Astrocyte (in vitro differentiated cells and primary cell): ENCODE measurements around the gene KDM5B. TPM values are rescaled to one million over a fixed set of nuclear protein-coding genes. Genes with fewer than 3 reads are reported as not detected.

Experiments used
- DNase-seq: peaks from one replicate; pipeline ENCODE4 v3.0.0-alpha.2; 2010; ENCODE audit warnings: low read depth
- FAIRE-seq: peaks from 2 replicates; lab custom pipeline; 2011; peaks lifted over from hg19 to GRCh38; lab: Jason Lieb, UNC
- H2AFZ ChIP-seq: 2 replicates; pipeline ENCODE4 v1.6.0; 2012; ENCODE audit warnings: low read depth, low read length, inconsistent platforms
- H3K27ac ChIP-seq: 2 replicates; pipeline ENCODE4 v1.5.1; 2011; ENCODE audit warnings: low read depth, low read length, inconsistent platforms
- H3K27me3 ChIP-seq: 2 replicates; pipeline ENCODE4 v1.6.0; 2011; ENCODE audit warnings: low read length, inconsistent platforms; ENCODE audit not compliant: insufficient read depth
- H3K36me3 ChIP-seq: 2 replicates; pipeline ENCODE4 v1.5.1; 2011; ENCODE audit warnings: low read length, inconsistent platforms; ENCODE audit not compliant: insufficient read depth
- H3K4me1 ChIP-seq: 2 replicates; pipeline ENCODE4 v1.5.1; 2011; ENCODE audit warnings: low read length, inconsistent platforms; ENCODE audit not compliant: insufficient read depth
- H3K4me2 ChIP-seq: 2 replicates; pipeline ENCODE4 v1.6.0; 2012; ENCODE audit warnings: low read length, inconsistent platforms
- H3K4me3 ChIP-seq: 2 replicates; pipeline ENCODE4 v1.5.1; 2011; ENCODE audit warnings: low read depth, mild to moderate bottlenecking, low read length, inconsistent platforms; ENCODE audit not compliant: insufficient read depth
- H3K79me2 ChIP-seq: 2 replicates; pipeline ENCODE4 v1.6.0; 2012; ENCODE audit warnings: mild to moderate bottlenecking, low read length, inconsistent platforms; ENCODE audit not compliant: insufficient read depth
- H3K9ac ChIP-seq: 2 replicates; pipeline ENCODE4 v1.6.0; 2012; ENCODE audit warnings: mild to moderate bottlenecking, low read length, inconsistent platforms
- H3K9me3 ChIP-seq: 2 replicates; pipeline ENCODE4 v1.5.1; 2012; ENCODE audit warnings: low read depth, mild to moderate bottlenecking, low read length, inconsistent platforms; ENCODE audit not compliant: insufficient read depth
- H4K20me1 ChIP-seq: 2 replicates; pipeline ENCODE4 v1.6.0; 2012; ENCODE audit warnings: low read length, inconsistent platforms; ENCODE audit not compliant: insufficient read depth
- H3K27ac Mint-ChIP-seq: one replicate; pipeline ENCODE4 v1.8.0; 2021; ENCODE audit warnings: mild to moderate bottlenecking, mixed read lengths; ENCODE audit not compliant: unreplicated experiment
- H3K27me3 Mint-ChIP-seq: one replicate; pipeline ENCODE4 v1.8.0; 2021; ENCODE audit warnings: low read depth, mixed read lengths; ENCODE audit not compliant: unreplicated experiment
- H3K36me3 Mint-ChIP-seq: one replicate; pipeline ENCODE4 v1.8.0; 2021; ENCODE audit warnings: low read depth, mixed read lengths; ENCODE audit not compliant: unreplicated experiment
- H3K4me1 Mint-ChIP-seq: one replicate; pipeline ENCODE4 v1.8.0; 2021; ENCODE audit warnings: low read depth, mixed read lengths; ENCODE audit not compliant: unreplicated experiment
- H3K4me3 Mint-ChIP-seq: one replicate; pipeline ENCODE4 v1.8.0; 2021; ENCODE audit warnings: mild to moderate bottlenecking, moderate library complexity, mixed read lengths; ENCODE audit not compliant: unreplicated experiment
- H3K9me3 Mint-ChIP-seq: one replicate; pipeline ENCODE4 v1.8.0; 2021; ENCODE audit warnings: mild to moderate bottlenecking, mixed read lengths; ENCODE audit not compliant: unreplicated experiment
- CTCF ChIP-seq: IDR thresholded peaks from 2 replicates; pipeline ENCODE4 v1.5.1; 2011; ENCODE audit warnings: low read depth, mild to moderate bottlenecking, inconsistent platforms, low read length, moderate library complexity; ENCODE audit not compliant: insufficient read depth
- EZH2 ChIP-seq: IDR thresholded peaks from 2 replicates; pipeline ENCODE4 v1.6.1; 2012; ENCODE audit warnings: mild to moderate bottlenecking, low read length, inconsistent platforms; ENCODE audit not compliant: insufficient read depth
- total RNA-seq: library from RNA; stranded (reverse); gene quantifications from 2 replicates; pipeline ENCODE4 v1.2.1, GENCODE V29; 2021

KDM5B gene
- total RNA-seq, 1 donor from 2014 or later: 182 TPM

GRCh38 chr1:202818819-202819218, 10.6 kb upstream of the KDM5B start:
- Histone ChIP-seq H3K9ac (no peak overlapping the region), H3K4me3 (no peak overlapping the region), H3K4me2 (no peak overlapping the region), H3K36me3 (no peaks in the 10 kb centered on the region), H3K4me1 (peaks cover 5% of the 10 kb centered on the region), H3K9me3 (no peaks in the 10 kb centered on the region), H4K20me1 (no peaks in the 10 kb centered on the region), H3K27ac (no peak overlapping the region), H3K27me3 (peaks cover 8% of the 10 kb centered on the region), H2AFZ (no peak overlapping the region), H3K79me2 (no peaks in the 10 kb centered on the region)
- DNase-seq (no peak), FAIRE-seq (no peak)
- H3K9me3 Mint-ChIP-seq: peaks cover 3% of the 10 kb centered on the region
- H3K27me3 Mint-ChIP-seq: peaks cover 8% of the 10 kb centered on the region
- H3K27ac Mint-ChIP-seq: no peak overlapping the region
- TF ChIP-seq EZH2: no peak
- no peak for TF ChIP-seq CTCF
- H3K36me3 Mint-ChIP-seq: no peaks in the 10 kb centered on the region
- H3K4me1 Mint-ChIP-seq: peaks cover 16% of the 10 kb centered on the region
- H3K4me3 Mint-ChIP-seq: no peak overlapping the region

- H3K4me1 ChIP-seq: peaks cover 11% of the 10 kb centered on the region
- Mint-ChIP-seq H3K9me3 (peaks cover 3% of the 10 kb centered on the region), H3K4me1 (peaks cover 13% of the 10 kb centered on the region), H3K27ac (no peak overlapping the region), H3K4me3 (no peak overlapping the region), H3K27me3 (peaks cover 8% of the 10 kb centered on the region), H3K36me3 (no peaks in the 10 kb centered on the region)
- H3K27me3 ChIP-seq: peaks cover 7% of the 10 kb centered on the region
- no peak overlapping the region for H3K9ac ChIP-seq
- no peaks in the 10 kb centered on the region for H3K36me3 ChIP-seq
- no peaks in the 10 kb centered on the region for H4K20me1 ChIP-seq
- no peak overlapping the region for H3K4me2 ChIP-seq
- H3K27ac ChIP-seq: no peak overlapping the region
- H3K79me2 ChIP-seq: peaks cover 12% of the 10 kb centered on the region
- DNase-seq: no peak
- no peak for TF ChIP-seq CTCF
- TF ChIP-seq EZH2: no peak
- H3K9me3 ChIP-seq: no peaks in the 10 kb centered on the region
- H3K4me3 ChIP-seq: no peak overlapping the region
- H2AFZ ChIP-seq: no peak overlapping the region
- FAIRE-seq: no peak
Observed at GRCh38 chr1:202815120-202815519, 6.9 kb upstream of the KDM5B start.

- Mint-ChIP-seq H3K4me1 (peaks cover 12% of the 10 kb centered on the region), H3K27ac (peak overlapping the region; percentile 69), H3K9me3 (no peaks in the 10 kb centered on the region), H3K4me3 (peak overlapping the region; percentile 90), H3K36me3 (no peaks in the 10 kb centered on the region), H3K27me3 (peaks cover 4% of the 10 kb centered on the region)
- H3K4me1 ChIP-seq: peaks cover 17% of the 10 kb centered on the region
- no peaks in the 10 kb centered on the region for H4K20me1 ChIP-seq
- no peaks in the 10 kb centered on the region for H3K36me3 ChIP-seq
- FAIRE-seq: no peak
- H3K9ac ChIP-seq: no peak overlapping the region
- H3K27me3 ChIP-seq: no peaks in the 10 kb centered on the region
- no peak overlapping the region for H3K4me3 ChIP-seq
- no peak for TF ChIP-seq CTCF
- no peak for TF ChIP-seq EZH2
- H3K4me2 ChIP-seq: peak overlapping the region; percentile 100
- H2AFZ ChIP-seq: no peak overlapping the region
- peaks cover 20% of the 10 kb centered on the region for H3K79me2 ChIP-seq
- no peak for DNase-seq
- no peak overlapping the region for H3K27ac ChIP-seq
- H3K9me3 ChIP-seq: no peaks in the 10 kb centered on the region
Observed at GRCh38 chr1:202812176-202813026, 4.2 kb upstream of the KDM5B start.
